OCI-LY7 (cell line): ENCODE results near the gene FMNL2.

Source experiments
- EZH2phosphoT487 ChIP-seq: fragments of 200-600 bp; sonication (generic); IDR thresholded peaks from 2 replicates; pipeline ENCODE4 v1.6.1; 2018; ENCODE audit warnings: low read depth, borderline replicate concordance, mild to moderate bottlenecking, mixed run types, antibody characterized with exemption, low read length, moderate library complexity, mixed read lengths
- TF ChIP-seq, protein P1 (sequence below): fragments of 200-600 bp; sonication (generic); conservative IDR thresholded peaks from 2 replicates; pipeline ENCODE4 v1.5.1; 2014; ENCODE audit warnings: mild to moderate bottlenecking, antibody characterized with exemption, low read length, moderate library complexity, mixed read lengths

- TF ChIP-seq, protein P1, sequence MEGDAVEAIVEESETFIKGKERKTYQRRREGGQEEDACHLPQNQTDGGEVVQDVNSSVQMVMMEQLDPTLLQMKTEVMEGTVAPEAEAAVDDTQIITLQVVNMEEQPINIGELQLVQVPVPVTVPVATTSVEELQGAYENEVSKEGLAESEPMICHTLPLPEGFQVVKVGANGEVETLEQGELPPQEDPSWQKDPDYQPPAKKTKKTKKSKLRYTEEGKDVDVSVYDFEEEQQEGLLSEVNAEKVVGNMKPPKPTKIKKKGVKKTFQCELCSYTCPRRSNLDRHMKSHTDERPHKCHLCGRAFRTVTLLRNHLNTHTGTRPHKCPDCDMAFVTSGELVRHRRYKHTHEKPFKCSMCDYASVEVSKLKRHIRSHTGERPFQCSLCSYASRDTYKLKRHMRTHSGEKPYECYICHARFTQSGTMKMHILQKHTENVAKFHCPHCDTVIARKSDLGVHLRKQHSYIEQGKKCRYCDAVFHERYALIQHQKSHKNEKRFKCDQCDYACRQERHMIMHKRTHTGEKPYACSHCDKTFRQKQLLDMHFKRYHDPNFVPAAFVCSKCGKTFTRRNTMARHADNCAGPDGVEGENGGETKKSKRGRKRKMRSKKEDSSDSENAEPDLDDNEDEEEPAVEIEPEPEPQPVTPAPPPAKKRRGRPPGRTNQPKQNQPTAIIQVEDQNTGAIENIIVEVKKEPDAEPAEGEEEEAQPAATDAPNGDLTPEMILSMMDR: no peak
- no peak for TF ChIP-seq EZH2phosphoT487
These were observed 155.9 kb downstream of the FMNL2 start for GRCh38 chr2:152490686-152491455.
